ENCODE measurements around the gene STK35. TPM values are rescaled to one million over a fixed set of nuclear protein-coding genes. Genes with fewer than 3 reads are reported as not detected.

STK35 gene
- total RNA-seq, 4 donors from 2014 or later, result 23.2 to 33.6 (median 25.2) TPM

GRCh38 chr20:2145376-2145775, 43.7 kb downstream of the STK35 start:
- H3K36me3 ChIP-seq, result peaks cover 34% of the 10 kb centered on the region
- DNase-seq (ENCODE audit: low spot score in 2 of 2), result no peak
- 93% methylated on average over 8 of the region's 8 CpGs for WGBS
- no peak overlapping the region for H3K4me3 ChIP-seq
- H3K27ac ChIP-seq, result no peak overlapping the region
- H3K9me3 ChIP-seq, result no peaks in the 10 kb centered on the region
- TF ChIP-seq POLR2A (IDR thresholded peaks at IDR 0.05) (no peak), CTCF (IDR thresholded peaks at IDR 0.05) (no peak), EP300 (IDR thresholded peaks at IDR 0.05) (no peak), POLR2AphosphoS5 (IDR thresholded peaks at IDR 0.05) (no peak)
- peaks cover 9% of the 10 kb centered on the region for H3K4me1 ChIP-seq
- H3K27me3 ChIP-seq, result no peaks in the 10 kb centered on the region

DNA sequence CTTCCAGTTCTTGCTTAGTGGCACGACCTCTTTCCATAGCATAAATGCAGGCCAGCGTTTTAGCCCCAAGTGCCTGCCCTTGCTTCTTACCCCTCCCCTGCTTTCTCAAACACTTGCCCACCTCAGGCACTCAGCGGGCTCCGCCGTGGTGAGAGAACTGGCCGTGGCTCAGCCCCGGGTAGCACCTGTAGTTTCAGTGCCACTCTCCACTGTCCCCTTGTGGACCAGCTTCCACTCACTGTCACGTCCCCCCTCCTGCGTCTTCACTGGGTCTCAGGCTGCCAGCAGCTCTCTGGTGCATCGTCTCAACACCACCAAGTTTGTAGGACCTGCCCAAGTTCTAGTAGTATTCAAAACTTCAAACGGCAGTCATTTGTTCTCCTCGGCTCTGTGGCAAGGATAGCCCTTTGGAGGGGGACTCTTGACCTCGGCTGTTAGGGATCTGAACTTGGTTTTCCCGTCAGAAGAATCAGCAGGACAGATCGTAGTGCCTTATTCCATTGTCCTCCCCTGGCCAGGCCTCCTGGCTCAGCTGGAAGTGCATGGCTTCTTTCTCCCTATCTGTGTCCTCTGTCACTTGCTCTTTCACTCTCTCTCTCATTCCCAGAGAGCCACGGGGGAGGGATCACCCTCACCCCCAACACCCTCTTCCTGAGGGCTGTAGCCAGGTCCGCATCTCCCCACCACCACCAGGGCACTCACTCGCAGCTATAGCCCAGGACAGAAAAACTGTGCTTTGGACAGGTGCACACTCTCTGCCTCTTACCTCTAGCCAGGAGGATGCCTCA, 44.6 kb downstream of the STK35 start:
- TF ChIP-seq EP300 (IDR thresholded peaks at IDR 0.05), result no peak
- 90% methylated on average over 18 of the region's 18 CpGs for WGBS
- H3K9me3 ChIP-seq, result no peaks in the 10 kb centered on the region
- H3K27me3 ChIP-seq, result no peaks in the 10 kb centered on the region
- no peak for DNase-seq (ENCODE audit: low spot score in 2 of 2)
- peaks cover 9% of the 10 kb centered on the region for H3K4me1 ChIP-seq
- no peak overlapping the region for H3K4me3 ChIP-seq
- H3K36me3 ChIP-seq, result peaks cover 34% of the 10 kb centered on the region
- no peak overlapping the region for H3K27ac ChIP-seq

- Histone ChIP-seq H3K9me3 (no peaks in the 10 kb centered on the region), H3K27ac (no peak overlapping the region), H3K4me3 (no peak overlapping the region), H3K36me3 (peaks cover 24% of the 10 kb centered on the region), H3K4me1 (peaks cover 20% of the 10 kb centered on the region), H3K27me3 (no peaks in the 10 kb centered on the region)
- 94% methylated on average over 6 of the region's 6 CpGs for WGBS
- DNase-seq (ENCODE audit: low spot score in 2 of 2), result no peak
- TF ChIP-seq POLR2AphosphoS5 (IDR thresholded peaks at IDR 0.05), result no peak
- TF ChIP-seq POLR2A (IDR thresholded peaks at IDR 0.05), result no peak
- no peak for TF ChIP-seq EP300 (IDR thresholded peaks at IDR 0.05)
- no peak for TF ChIP-seq CTCF (IDR thresholded peaks at IDR 0.05)
These were observed 47.9 kb downstream of the STK35 start for GRCh38 chr20:2149507-2149906.

DNA sequence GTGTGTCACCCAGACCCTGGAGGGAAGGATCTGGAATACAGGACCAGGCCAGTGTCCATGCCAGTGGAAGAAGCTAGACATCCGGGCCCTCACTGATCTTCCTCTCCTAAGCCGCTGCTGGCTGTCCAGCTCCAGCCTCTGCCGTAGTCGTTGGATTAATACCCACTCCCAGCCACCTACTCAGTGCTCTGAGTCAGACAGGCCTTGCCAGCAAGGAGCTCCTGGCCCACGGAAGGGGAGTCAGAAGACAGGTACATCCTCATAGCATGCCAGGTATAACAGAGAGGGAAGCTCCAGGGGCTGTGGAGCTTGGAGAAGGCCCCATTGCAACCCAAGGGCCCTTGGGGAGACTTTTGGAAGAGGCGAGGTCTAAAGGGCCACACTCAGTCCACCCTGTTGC, 49.0 kb downstream of the STK35 start:
- Histone ChIP-seq H3K4me3 (no peak overlapping the region), H3K36me3 (peaks cover 13% of the 10 kb centered on the region), H3K4me1 (peaks cover 20% of the 10 kb centered on the region), H3K27me3 (no peaks in the 10 kb centered on the region), H3K9me3 (no peaks in the 10 kb centered on the region), H3K27ac (peak overlapping the region; percentile 32)
- TF ChIP-seq POLR2AphosphoS5 (IDR thresholded peaks at IDR 0.05) (no peak), EP300 (IDR thresholded peaks at IDR 0.05) (no peak), POLR2A (IDR thresholded peaks at IDR 0.05) (no peak)
- WGBS, result 71% methylated on average over 6 of the region's 6 CpGs
- no peak for DNase-seq (ENCODE audit: low spot score in 2 of 2)

DNA sequence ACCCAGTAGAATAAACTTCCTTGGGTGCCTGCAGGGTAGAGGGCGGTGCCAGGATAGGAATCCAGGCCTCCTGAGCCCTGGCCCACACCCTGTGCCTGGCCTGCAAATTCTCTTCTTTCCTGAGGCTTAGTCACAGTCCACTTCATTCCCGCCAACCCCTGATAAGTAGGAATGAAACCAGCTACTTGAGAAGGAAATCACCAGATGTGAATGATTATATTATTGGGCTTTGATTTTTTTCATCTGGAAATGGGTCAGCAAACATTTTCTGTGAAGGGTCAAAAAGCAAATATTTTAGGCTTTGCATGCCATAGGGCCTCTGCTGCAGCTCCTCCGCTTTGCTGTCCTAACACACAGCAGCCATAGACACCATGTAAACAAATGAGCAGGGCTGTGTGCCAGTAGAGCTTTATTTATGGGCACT, 50.2 kb downstream of the STK35 start:
- no peak for DNase-seq (ENCODE audit: low spot score in 2 of 2)
- WGBS, result 33% methylated on average over 3 of the region's 3 CpGs
- peaks cover 20% of the 10 kb centered on the region for H3K4me1 ChIP-seq
- no peaks in the 10 kb centered on the region for H3K27me3 ChIP-seq
- TF ChIP-seq POLR2AphosphoS5 (IDR thresholded peaks at IDR 0.05) (no peak), EP300 (IDR thresholded peaks at IDR 0.05) (no peak), CTCF (IDR thresholded peaks at IDR 0.05) (no peak), POLR2A (IDR thresholded peaks at IDR 0.05) (no peak)
- peaks cover 3% of the 10 kb centered on the region for H3K36me3 ChIP-seq
- H3K27ac ChIP-seq, result peak overlapping the region; percentile 6
- no peak overlapping the region for H3K4me3 ChIP-seq
- H3K9me3 ChIP-seq, result no peaks in the 10 kb centered on the region

GRCh38 chr20:2152317-2152716, 50.7 kb downstream of the STK35 start:
- Histone ChIP-seq H3K9me3 (no peaks in the 10 kb centered on the region), H3K4me3 (no peak overlapping the region), H3K36me3 (peaks cover 2% of the 10 kb centered on the region), H3K4me1 (peaks cover 20% of the 10 kb centered on the region), H3K27ac (peak overlapping the region; percentile 6), H3K27me3 (no peaks in the 10 kb centered on the region)
- no peak for TF ChIP-seq CTCF (IDR thresholded peaks at IDR 0.05)
- no peak for TF ChIP-seq EP300 (IDR thresholded peaks at IDR 0.05)
- TF ChIP-seq POLR2AphosphoS5 (IDR thresholded peaks at IDR 0.05), result no peak
- no peak for TF ChIP-seq POLR2A (IDR thresholded peaks at IDR 0.05)
- DNase-seq (ENCODE audit: low spot score in 2 of 2), result no peak
- WGBS, result 54% methylated on average over 3 of the region's 3 CpGs
